HG03558 (cell line): ENCODE measurements around the gene SASH1.

ENCODE experiments used
- ATAC-seq: cut with Tn5 transposase; IDR thresholded peaks from one replicate; pipeline ENCODE4 v1.9.1; 2021; ENCODE audit warnings: moderate number of reproducible peaks; ENCODE audit not compliant: unreplicated experiment; ENCODE audit errors: extremely low read depth

Gene SASH1

GRCh38 chr6:148472171-148473105, 129.8 kb downstream of the SASH1 start:
- no peak for ATAC-seq

GRCh38 chr6:148479497-148479896, 136.9 kb downstream of the SASH1 start:
- ATAC-seq: no peak

GRCh38 chr6:148487461-148487860, 144.8 kb downstream of the SASH1 start:
- ATAC-seq: no peak

- ATAC-seq: no peak
Observed at GRCh38 chr6:148491638-148492251, 149.1 kb downstream of the SASH1 start.

GRCh38 chr6:148492654-148493290, 150.1 kb downstream of the SASH1 start:
- ATAC-seq: no peak

GRCh38 chr6:148493424-148493823, 150.8 kb downstream of the SASH1 start:
- no peak for ATAC-seq

- no peak for ATAC-seq
Observed at GRCh38 chr6:148494226-148494625, 151.6 kb downstream of the SASH1 start.

GRCh38 chr6:148495029-148495428, 152.4 kb downstream of the SASH1 start:
- no peak for ATAC-seq

- no peak for ATAC-seq
Observed at GRCh38 chr6:148497257-148497656, 154.6 kb downstream of the SASH1 start.

- no peak for ATAC-seq
Observed at GRCh38 chr6:148497717-148498116, 155.1 kb downstream of the SASH1 start.

GRCh38 chr6:148500402-148500801, 157.8 kb downstream of the SASH1 start:
- ATAC-seq: no peak

GRCh38 chr6:148501178-148501590, 158.5 kb downstream of the SASH1 start:
- ATAC-seq: no peak

- no peak for ATAC-seq
Observed at GRCh38 chr6:148502083-148502772, 159.6 kb downstream of the SASH1 start.

- ATAC-seq: no peak
Observed at GRCh38 chr6:148502773-148503135, 160.1 kb downstream of the SASH1 start.

GRCh38 chr6:148503703-148504102, 161.1 kb downstream of the SASH1 start:
- no peak for ATAC-seq

- no peak for ATAC-seq
Observed at GRCh38 chr6:148507774-148508173, 165.1 kb downstream of the SASH1 start.

GRCh38 chr6:148508401-148509041, 165.9 kb downstream of the SASH1 start:
- ATAC-seq: no peak

GRCh38 chr6:148509119-148509799, 166.6 kb downstream of the SASH1 start:
- ATAC-seq: no peak

GRCh38 chr6:148509800-148510581, 167.4 kb downstream of the SASH1 start:
- peak; percentile 65 for ATAC-seq
